K562 (cell line): ENCODE results near the gene TMEM184A. TPM values are rescaled to one million over a fixed set of nuclear protein-coding genes. Genes with fewer than 3 reads are reported as not detected.
A peak's percentile ranks its signal among the peaks of the same experiment; 100 is the strongest.

Source experiments
- ATF1 ChIP-seq, 2 experiments: fragments of 450-650 bp in 1 of 2; IDR thresholded peaks; 2 replicates each; pipeline ENCODE4 v1.6.1; 2016; ENCODE audit warnings: missing compliant biosample characterization in 1 of 2, missing genetic modification characterization in 1 of 2
- L3MBTL2 ChIP-seq: fragments of 450-650 bp; IDR thresholded peaks from 2 replicates; pipeline ENCODE4 v1.6.1; 2016; ENCODE audit warnings: mild to moderate bottlenecking, moderate library complexity
- NFATC3 ChIP-seq: fragments of 450-650 bp; IDR thresholded peaks from 2 replicates; pipeline ENCODE4 v1.6.1; 2017; ENCODE audit warnings: mild to moderate bottlenecking
- polyA plus RNA-seq, 8 experiments: library from polyadenylated mRNA; depleted of rRNA in 4 of 8; stranded (reverse) in 5 of 8; unstranded in 3 of 8; fragments of >200 nt; fragmentation: Nextera tagmentation in 2 of 8; fragmentation: Illumina TruSeq in 1 of 8; extraction: Ambion mirVana in 2 of 8; extraction: Trizol in 1 of 8; gene quantifications; 2 replicates each; pipeline versions ENCODE4 v1.2.1 to v1.2.3, GENCODE V29; 2011 to 2014; ENCODE audit warnings: inconsistent platforms in 1 of 8, missing spikeins in 1 of 8
- total RNA-seq, 7 experiments: library from RNA; depleted of rRNA in 6 of 7; stranded (reverse); fragments of >200 nt in 6 of 7; fragmentation: Illumina TruSeq in 2 of 7; extraction: Trizol in 2 of 7; gene quantifications; 2 replicates each; pipeline versions ENCODE4 v1.2.1 to v1.2.3, GENCODE V29; 2011 to 2021; ENCODE audit warnings: low replicate concordance in 1 of 7
- TF ChIP-seq, protein P1 (sequence below), 3 experiments: fragments of 200-800 bp in 1 of 3; sonication (Bioruptor generic) in 1 of 3; sonication (generic) in 1 of 3; formaldehyde crosslinking in 1 of 3; IDR thresholded peaks; 2 replicates each; pipeline versions ENCODE4 v1.6.1 to v1.8.0; 2016 to 2022; ENCODE audit warnings: mild to moderate bottlenecking in 2 of 3, missing compliant biosample characterization in 2 of 3, missing genetic modification characterization in 2 of 3, missing genetic modification reagents in 1 of 3
- TF ChIP-seq, protein P2 (sequence below): sonication (generic); formaldehyde crosslinking; IDR thresholded peaks from 2 replicates; pipeline ENCODE4 v1.9.0; 2022; ENCODE audit warnings: mild to moderate bottlenecking, missing genetic modification reagents
- TF ChIP-seq, protein P3 (sequence below): fragments of 450-650 bp; conservative IDR thresholded peaks from 2 replicates; pipeline ENCODE4 v1.6.1; 2016; ENCODE audit warnings: missing genetic modification characterization, low read depth, mild to moderate bottlenecking, missing compliant biosample characterization, moderate library complexity
- TF ChIP-seq, protein P4 (sequence below): fragments of 450-650 bp; IDR thresholded peaks from 2 replicates; pipeline ENCODE4 v1.6.1; 2017; ENCODE audit warnings: mild to moderate bottlenecking, moderate library complexity

Gene TMEM184A
- total and polyA plus RNA-seq, 9 of the 15 experiments (the other 6 are each of a cell fraction or from before 2014, with no cell fraction given): 0.10 to 0.18 (median 0.11) TPM; not detected in 6

DNA sequence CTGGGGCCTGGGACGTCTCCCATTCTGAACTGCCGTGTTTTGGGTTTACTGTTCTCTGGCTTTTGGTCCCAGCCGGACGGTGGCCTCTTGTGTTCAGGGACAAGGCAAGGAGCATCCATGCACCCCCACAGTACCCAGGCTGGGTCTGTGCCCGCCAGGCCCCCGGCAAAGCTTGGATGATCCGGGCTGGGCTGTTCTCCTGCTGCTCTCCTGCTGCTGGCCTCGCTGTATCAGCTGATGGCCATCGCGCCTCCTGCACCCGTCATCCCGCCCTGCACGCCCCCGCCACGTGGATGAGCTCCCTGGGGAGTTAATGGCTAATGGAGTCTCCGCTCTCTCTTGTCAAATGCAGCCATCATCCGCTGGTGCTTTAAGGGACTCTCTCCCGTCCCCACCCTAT, 28.7 kb upstream of the TMEM184A start (continued):
- TF ChIP-seq, protein P1, sequence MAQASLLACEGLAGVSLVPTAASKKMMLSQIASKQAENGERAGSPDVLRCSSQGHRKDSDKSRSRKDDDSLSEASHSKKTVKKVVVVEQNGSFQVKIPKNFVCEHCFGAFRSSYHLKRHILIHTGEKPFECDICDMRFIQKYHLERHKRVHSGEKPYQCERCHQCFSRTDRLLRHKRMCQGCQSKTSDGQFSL (CRISPR knock-in tag; IDR thresholded peaks at IDR 0.05): peak; percentile 24; the same call in 1 of the 2 replicates
- TF ChIP-seq, protein P1 (tag; IDR thresholded peaks at IDR 0.05): no peak
- TF ChIP-seq, protein P2, sequence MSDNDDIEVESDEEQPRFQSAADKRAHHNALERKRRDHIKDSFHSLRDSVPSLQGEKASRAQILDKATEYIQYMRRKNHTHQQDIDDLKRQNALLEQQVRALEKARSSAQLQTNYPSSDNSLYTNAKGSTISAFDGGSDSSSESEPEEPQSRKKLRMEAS (CRISPR knock-in tag): 0 out of 2 replicates have a peak, but pooled peaks have one; percentile 17
- TF ChIP-seq, protein P3, sequence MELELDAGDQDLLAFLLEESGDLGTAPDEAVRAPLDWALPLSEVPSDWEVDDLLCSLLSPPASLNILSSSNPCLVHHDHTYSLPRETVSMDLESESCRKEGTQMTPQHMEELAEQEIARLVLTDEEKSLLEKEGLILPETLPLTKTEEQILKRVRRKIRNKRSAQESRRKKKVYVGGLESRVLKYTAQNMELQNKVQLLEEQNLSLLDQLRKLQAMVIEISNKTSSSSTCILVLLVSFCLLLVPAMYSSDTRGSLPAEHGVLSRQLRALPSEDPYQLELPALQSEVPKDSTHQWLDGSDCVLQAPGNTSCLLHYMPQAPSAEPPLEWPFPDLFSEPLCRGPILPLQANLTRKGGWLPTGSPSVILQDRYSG (tag): no peak
- TF ChIP-seq, protein P4, sequence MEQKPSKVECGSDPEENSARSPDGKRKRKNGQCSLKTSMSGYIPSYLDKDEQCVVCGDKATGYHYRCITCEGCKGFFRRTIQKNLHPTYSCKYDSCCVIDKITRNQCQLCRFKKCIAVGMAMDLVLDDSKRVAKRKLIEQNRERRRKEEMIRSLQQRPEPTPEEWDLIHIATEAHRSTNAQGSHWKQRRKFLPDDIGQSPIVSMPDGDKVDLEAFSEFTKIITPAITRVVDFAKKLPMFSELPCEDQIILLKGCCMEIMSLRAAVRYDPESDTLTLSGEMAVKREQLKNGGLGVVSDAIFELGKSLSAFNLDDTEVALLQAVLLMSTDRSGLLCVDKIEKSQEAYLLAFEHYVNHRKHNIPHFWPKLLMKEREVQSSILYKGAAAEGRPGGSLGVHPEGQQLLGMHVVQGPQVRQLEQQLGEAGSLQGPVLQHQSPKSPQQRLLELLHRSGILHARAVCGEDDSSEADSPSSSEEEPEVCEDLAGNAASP: no peak
- TF ChIP-seq L3MBTL2 (peak; percentile 91), ATF1 (CRISPR knock-in tag; IDR thresholded peaks at IDR 0.05) (no peak), ATF1 (tag; IDR thresholded peaks at IDR 0.05) (0 out of 2 replicates have a peak, but pooled peaks have one; percentile 8), NFATC3 (no peak)
